GM10266 (cell line): ENCODE measurements around the gene PRPF38B.
"Not testable (repeated sequence)": the region's sequence is repeated elsewhere in the genome, so short reads cannot be mapped to it uniquely, and the experiment has no call there.

Experiments
- DNase-seq: peaks from one replicate; pipeline ENCODE4 v3.0.0; 2012; ENCODE audit errors: extremely low spot score
- TF ChIP-seq, protein P1 (sequence below): IDR thresholded peaks from 2 replicates; pipeline ENCODE4 v1.5.1; 2012; ENCODE audit warnings: mild to moderate bottlenecking, low read depth; ENCODE audit not compliant: control insufficient read depth, insufficient read depth; ENCODE audit errors: missing control alignments

The PRPF38B gene

DNA sequence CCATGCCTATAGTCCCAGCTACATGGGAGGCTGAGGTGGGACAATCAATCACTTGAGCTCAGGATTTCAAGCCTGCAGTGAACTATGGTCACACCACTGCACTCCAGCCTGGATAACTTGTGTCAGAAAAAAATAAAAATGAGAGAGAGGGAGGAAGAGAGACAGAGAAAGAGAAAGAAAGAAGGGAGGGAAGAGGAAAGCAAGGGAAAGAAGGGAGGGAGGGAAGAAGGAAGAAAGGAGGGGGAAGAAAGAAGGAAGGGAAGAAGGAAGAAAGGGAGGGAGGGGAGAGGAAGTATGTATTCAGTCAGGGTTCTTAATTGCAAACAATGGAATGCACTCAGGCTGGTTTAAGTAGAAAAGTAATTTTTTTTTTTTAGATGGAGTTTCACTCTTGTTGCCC lies 23.3 kb upstream of the PRPF38B start:
- DNase-seq, result no peak
- TF ChIP-seq, protein P1, sequence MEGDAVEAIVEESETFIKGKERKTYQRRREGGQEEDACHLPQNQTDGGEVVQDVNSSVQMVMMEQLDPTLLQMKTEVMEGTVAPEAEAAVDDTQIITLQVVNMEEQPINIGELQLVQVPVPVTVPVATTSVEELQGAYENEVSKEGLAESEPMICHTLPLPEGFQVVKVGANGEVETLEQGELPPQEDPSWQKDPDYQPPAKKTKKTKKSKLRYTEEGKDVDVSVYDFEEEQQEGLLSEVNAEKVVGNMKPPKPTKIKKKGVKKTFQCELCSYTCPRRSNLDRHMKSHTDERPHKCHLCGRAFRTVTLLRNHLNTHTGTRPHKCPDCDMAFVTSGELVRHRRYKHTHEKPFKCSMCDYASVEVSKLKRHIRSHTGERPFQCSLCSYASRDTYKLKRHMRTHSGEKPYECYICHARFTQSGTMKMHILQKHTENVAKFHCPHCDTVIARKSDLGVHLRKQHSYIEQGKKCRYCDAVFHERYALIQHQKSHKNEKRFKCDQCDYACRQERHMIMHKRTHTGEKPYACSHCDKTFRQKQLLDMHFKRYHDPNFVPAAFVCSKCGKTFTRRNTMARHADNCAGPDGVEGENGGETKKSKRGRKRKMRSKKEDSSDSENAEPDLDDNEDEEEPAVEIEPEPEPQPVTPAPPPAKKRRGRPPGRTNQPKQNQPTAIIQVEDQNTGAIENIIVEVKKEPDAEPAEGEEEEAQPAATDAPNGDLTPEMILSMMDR, result no peak

DNA sequence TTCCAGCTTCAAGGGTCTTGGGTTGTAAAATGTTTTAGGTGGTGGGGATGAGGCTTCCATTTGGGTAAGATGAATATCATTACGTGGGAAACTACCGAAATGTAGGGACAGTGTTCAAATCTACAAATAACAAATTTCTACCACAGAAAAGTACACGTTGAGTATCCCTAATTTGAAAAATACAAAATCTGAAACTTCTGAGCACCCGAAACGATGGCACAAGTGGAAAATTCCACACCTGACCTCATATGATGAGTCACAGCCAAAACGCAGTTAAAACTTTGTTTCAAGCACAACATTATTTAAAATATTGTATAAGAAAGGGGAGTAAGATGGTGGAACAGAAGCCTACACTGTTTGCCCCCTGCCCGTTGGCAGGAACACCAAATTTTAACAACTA lies 22.4 kb upstream of the PRPF38B start:
- TF ChIP-seq, protein P1, result no peak
- DNase-seq, result no peak

DNA sequence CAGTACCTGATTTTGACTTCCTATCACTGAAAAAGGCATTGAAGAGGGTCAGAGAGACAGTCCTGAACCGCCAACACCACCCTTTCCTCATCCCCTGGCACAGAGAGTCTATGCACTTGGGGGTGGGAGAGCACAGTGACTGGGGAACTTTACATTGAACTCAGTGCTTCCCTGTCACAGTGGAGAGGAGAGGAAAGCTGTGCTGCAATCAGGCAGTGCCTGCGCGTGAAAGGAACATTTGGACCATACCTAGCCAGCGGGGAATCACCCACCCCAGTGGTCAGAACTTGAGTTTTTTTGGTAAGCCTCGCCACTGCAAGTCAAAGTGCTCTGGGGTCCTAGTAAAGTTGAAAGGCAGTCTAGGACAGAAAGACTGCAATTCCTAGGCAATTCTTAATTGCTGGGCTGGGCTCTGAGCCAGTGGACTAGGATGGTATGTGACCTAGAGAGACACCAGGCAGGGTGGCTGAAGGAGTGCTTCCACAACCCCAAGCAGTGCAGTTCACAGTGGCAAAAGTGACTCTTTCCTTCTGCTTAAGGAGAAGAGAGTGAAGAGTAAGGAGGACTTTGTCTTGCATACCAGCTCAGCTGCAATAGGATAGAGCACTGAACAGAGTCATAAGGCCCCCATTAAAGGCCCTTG lies 21.9 kb upstream of the PRPF38B start:
- DNase-seq, result no peak
- TF ChIP-seq, protein P1, result no peak

DNA sequence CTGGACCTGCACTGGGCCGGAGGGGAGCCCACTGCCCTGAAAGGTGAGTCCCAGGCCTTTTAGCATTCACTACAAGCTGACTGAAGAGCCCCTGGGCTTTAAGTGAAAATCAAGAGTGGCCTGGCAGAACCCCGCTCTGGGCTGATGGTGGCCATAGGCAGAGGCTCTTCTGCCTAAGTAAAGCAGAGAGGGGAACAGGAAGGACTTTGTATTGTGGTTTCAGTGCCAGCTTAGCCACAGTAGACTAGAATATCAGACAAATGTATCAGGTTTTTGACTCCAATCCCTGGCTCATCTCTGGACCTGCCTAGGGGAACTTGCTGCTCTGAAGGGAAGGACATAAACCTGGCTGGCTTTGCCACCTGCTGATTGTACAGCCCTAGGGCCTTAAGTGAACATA lies 21.0 kb upstream of the PRPF38B start:
- TF ChIP-seq, protein P1, result no peak
- no peak for DNase-seq

DNA sequence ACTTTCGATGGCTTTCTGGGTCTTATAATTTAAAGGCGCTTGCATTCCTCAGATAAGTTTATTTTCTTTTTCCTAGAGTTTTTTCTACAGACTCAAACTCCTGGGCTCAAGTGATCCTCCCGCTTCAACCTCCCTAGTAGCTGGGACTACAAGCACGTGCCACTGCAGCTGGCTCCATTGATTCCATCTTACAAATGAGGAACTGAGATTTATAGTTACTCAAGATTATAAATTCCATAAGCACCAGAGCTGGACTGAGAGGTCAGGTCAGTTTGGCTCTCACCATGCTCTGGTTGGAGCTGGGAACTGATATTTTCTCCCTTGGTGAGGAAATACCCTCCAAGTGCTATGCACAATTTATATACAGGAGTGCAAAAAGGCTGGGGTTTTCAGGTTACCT lies 13.4 kb upstream of the PRPF38B start:
- TF ChIP-seq, protein P1, result no peak
- DNase-seq, result no peak

DNA sequence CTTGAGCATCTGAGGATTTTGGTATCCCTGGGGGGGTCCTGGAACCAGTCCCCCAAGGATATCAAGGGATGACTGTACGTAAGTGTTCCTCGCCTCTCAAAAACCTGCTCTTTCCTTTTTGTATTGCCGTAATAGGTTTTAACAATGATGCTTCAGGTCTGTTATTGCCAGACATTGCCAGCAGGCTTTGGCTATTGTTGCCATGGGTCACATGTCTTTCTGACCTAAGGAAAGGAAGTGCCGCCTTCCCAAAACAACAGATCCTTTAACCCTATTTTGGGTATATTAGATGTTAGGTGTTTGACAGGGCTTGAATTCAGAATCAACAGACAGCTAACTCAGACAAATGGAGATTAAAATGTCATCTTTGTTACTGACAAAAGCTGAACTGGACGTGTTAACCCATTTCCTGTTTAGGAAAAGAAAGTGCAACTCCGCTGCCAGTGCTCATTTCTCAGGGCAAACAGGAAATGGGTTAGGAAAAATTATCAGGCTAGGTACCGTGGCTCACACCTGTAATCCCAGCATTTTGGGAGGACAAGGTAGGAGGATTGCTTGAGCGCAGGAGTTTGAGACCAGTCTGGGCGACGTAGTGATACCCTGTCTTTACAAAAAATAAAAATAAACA lies 12.4 kb upstream of the PRPF38B start:
- no peak for DNase-seq
- TF ChIP-seq, protein P1, result no peak

DNA sequence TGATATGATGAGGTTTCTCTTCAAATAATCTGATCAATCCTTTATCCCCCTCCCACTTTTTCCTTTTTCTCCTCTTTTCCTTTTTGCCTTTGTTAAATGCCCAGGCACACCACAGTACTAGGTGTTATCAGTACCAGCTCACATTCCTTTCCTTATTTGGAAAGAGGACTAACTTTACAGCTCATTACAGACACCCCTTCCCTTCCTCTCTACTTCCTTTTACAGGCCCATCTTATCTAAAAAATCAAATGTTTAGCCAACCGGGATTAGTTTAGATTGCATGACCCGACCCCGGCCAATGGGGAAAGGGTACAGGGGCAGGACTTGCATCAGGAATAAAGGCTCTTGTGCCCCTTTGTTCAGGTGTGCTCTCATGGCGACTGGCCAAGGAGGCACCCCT lies 10.4 kb upstream of the PRPF38B start:
- DNase-seq, result not testable (repeated sequence)
